HCT116 (cell line): ENCODE data around the gene IGSF5. TPM values are rescaled to one million over a fixed set of nuclear protein-coding genes. Genes with fewer than 3 reads are reported as not detected.

Source experiments
- ATAC-seq: fragments of 200-7000 bp; cut with Tn5 transposase; 2 replicates; pipeline ENCODE4 v1.9.1; 2020; ENCODE audit warnings: mild to moderate bottlenecking, moderate library complexity
- BruUV-seq: library from RNA; stranded (reverse); fragments of 400-500 nt; replicated peaks from 2 replicates; lab custom pipeline; 2021; lab: Mats Ljungman, UMichigan
- CTCF ChIA-PET: fragments of 300-600 bp; sonication (Branson Sonifier 250); formaldehyde crosslinking; loops from one replicate; lab custom pipeline; 2021; ENCODE audit warnings: antibody characterized with exemption; lab: Charles Lee
- POLR2A ChIA-PET: fragments of 300-600, 350-600 bp; sonication (Branson Sonifier 250); formaldehyde crosslinking; loops from one replicate; lab custom pipeline; 2021; ENCODE audit warnings: antibody characterized with exemption; lab: Charles Lee
- RAD21 ChIA-PET, 2 experiments: fragments of 300-600 bp; sonication (Branson Sonifier 250); formaldehyde crosslinking; loops; one replicate each; lab custom pipeline; 2023; ENCODE audit warnings: low total read pairs in 2 of 2; ENCODE audit not compliant: uncharacterized antibody in 2 of 2, unreplicated experiment in 2 of 2, low non-redundant PET in 1 of 2; lab: Charles Lee
- DNase-seq: peaks from one replicate; pipeline ENCODE4 v3.0.0-alpha.2; 2010; ENCODE audit warnings: low read depth, low spot score
- H2AFZ ChIP-seq: fragments of 200-600 bp; shearing (Covaris generic), sonication (generic); 2 replicates; pipeline ENCODE4 v1.6.1; 2017; ENCODE audit warnings: low read depth, mixed run types, mixed read lengths, antibody characterized with exemption, low read length; ENCODE audit not compliant: poor library complexity, severe bottlenecking
- H3K27ac ChIP-seq: 2 replicates; pipeline ENCODE4 v1.5.1; 2012; ENCODE audit warnings: low read depth, low read length
- H3K27me3 ChIP-seq: fragments of 200-600 bp; sonication (generic); 2 replicates; pipeline ENCODE4 v1.6.1; 2016; ENCODE audit warnings: mixed run types, low read length, mixed read lengths; ENCODE audit not compliant: insufficient read depth
- H3K36me3 ChIP-seq, 2 experiments: fragments of 200-500 bp in 1 of 2; fragments of 200-600 bp in 1 of 2; sonication (Bioruptor generic) in 1 of 2; sonication (generic) in 1 of 2; 2 replicates each; pipeline versions ENCODE4 v1.5.1 to v1.6.1; 2014 to 2016; ENCODE audit warnings: low read length in 2 of 2, inconsistent platforms in 1 of 2, mixed read lengths in 1 of 2, mixed run types in 1 of 2; ENCODE audit not compliant: insufficient read depth in 2 of 2, control insufficient read depth in 1 of 2
- H3K4me1 ChIP-seq, 2 experiments: fragments of 200-600 bp in 1 of 2; sonication (generic) in 1 of 2; 2 replicates each; pipeline versions ENCODE4 v1.5.1 to v1.6.1; 2012 to 2017; ENCODE audit warnings: low read length in 2 of 2, inconsistent platforms in 1 of 2, mild to moderate bottlenecking in 1 of 2, mixed read lengths in 1 of 2, mixed run types in 1 of 2, moderate library complexity in 1 of 2; ENCODE audit not compliant: insufficient read depth in 2 of 2, control insufficient read depth in 1 of 2
- H3K4me2 ChIP-seq: fragments of 200-600 bp; sonication (generic); 2 replicates; pipeline ENCODE4 v1.6.1; 2017; ENCODE audit warnings: mixed run types, low read length, mixed read lengths
- H3K4me3 ChIP-seq, 2 experiments: fragments of 200-600 bp in 1 of 2; sonication (generic) in 1 of 2; replicated peaks in 1 of 2; 2 replicates each; pipeline ENCODE4 v1.5.1; 2011 to 2016; ENCODE audit warnings: low read length in 2 of 2, control low read depth in 1 of 2, low read depth in 1 of 2, mild to moderate bottlenecking in 1 of 2, mixed read lengths in 1 of 2, mixed run types in 1 of 2
- H3K79me2 ChIP-seq: fragments of 200-600 bp; sonication (generic); 2 replicates; pipeline ENCODE4 v1.6.1; 2017; ENCODE audit warnings: mild to moderate bottlenecking, mixed run types, low read length, moderate library complexity, mixed read lengths; ENCODE audit not compliant: insufficient read depth
- H3K9ac ChIP-seq: fragments of 200-600 bp; sonication (generic); 2 replicates; pipeline ENCODE4 v1.6.1; 2016; ENCODE audit warnings: low read length, mixed read lengths
- H3K9me2 ChIP-seq: fragments of 200-600 bp; sonication (generic), shearing (Covaris generic); 2 replicates; pipeline ENCODE4 v1.6.1; 2017; ENCODE audit warnings: mixed run types, mild to moderate bottlenecking, moderate library complexity; ENCODE audit not compliant: insufficient read depth
- H3K9me3 ChIP-seq, 2 experiments: fragments of 200-500 bp in 1 of 2; fragments of 200-600 bp in 1 of 2; sonication (Bioruptor generic) in 1 of 2; sonication (generic) in 1 of 2; 2 replicates each; pipeline ENCODE4 v1.6.1; 2014 to 2017; ENCODE audit warnings: low read length in 2 of 2, mixed read lengths in 2 of 2, inconsistent platforms in 1 of 2, low read depth in 1 of 2, mild to moderate bottlenecking in 1 of 2, mixed run types in 1 of 2, moderate library complexity in 1 of 2; ENCODE audit not compliant: control insufficient read depth in 1 of 2, insufficient read depth in 1 of 2
- H4K20me1 ChIP-seq: fragments of 200-600 bp; sonication (generic), shearing (Covaris generic); 2 replicates; pipeline ENCODE4 v1.6.1; 2017; ENCODE audit warnings: mixed run types, mild to moderate bottlenecking, moderate library complexity; ENCODE audit not compliant: insufficient read depth
- CBX3 ChIP-seq: IDR thresholded peaks from 2 replicates; pipeline ENCODE4 v1.6.1; 2012; ENCODE audit warnings: low read depth
- CEBPB ChIP-seq: IDR thresholded peaks from 2 replicates; pipeline ENCODE4 v1.6.1; 2012; ENCODE audit warnings: low read depth
- EGR1 ChIP-seq: IDR thresholded peaks from 2 replicates; pipeline ENCODE4 v1.6.1; 2012; ENCODE audit warnings: low read depth
- EZH2 ChIP-seq: fragments of 200-600 bp; sonication (generic); IDR thresholded peaks from 2 replicates; pipeline ENCODE4 v1.6.1; 2017; ENCODE audit warnings: antibody characterized with exemption, mixed run types
- EZH2phosphoT487 ChIP-seq: fragments of 200-600 bp; IDR thresholded peaks from 2 replicates; pipeline ENCODE4 v1.6.1; 2018; ENCODE audit warnings: antibody characterized with exemption, borderline replicate concordance
- FOSL1 ChIP-seq: IDR thresholded peaks from 2 replicates; pipeline ENCODE4 v1.6.1; 2012; ENCODE audit warnings: low read depth
- JUND ChIP-seq: IDR thresholded peaks from 2 replicates; pipeline ENCODE4 v1.6.1; 2012
- POLR2AphosphoS5 ChIP-seq: IDR thresholded peaks from 2 replicates; pipeline ENCODE4 v1.6.1; 2011; ENCODE audit warnings: mild to moderate bottlenecking, low read depth, low read length, moderate library complexity
- SIN3A ChIP-seq: IDR thresholded peaks from 2 replicates; pipeline ENCODE4 v1.6.1; 2012; ENCODE audit warnings: low read depth
- SP1 ChIP-seq: IDR thresholded peaks from 2 replicates; pipeline ENCODE4 v1.6.1; 2012; ENCODE audit warnings: low read depth
- ZNF274 ChIP-seq: fragments of 200-500 bp; sonication (Bioruptor generic); IDR thresholded peaks from 2 replicates; pipeline ENCODE4 v1.6.1; 2014; ENCODE audit warnings: mild to moderate bottlenecking, low read depth, low read length, inconsistent platforms
- intact Hi-C: fragments of 100-400 bp; cut with micrococcal nuclease; formaldehyde crosslinking; loops from 2 replicates; pipeline ENCODE4 v1.10.0; 2022
- total RNA-seq: library from RNA; stranded (reverse); gene quantifications from one replicate; pipeline ENCODE4 v1.2.1, GENCODE V29; 2021; ENCODE audit not compliant: unreplicated experiment
- TF ChIP-seq, protein P1 (sequence below), 3 experiments: fragments of 200-600 bp in 1 of 3; sonication (generic) in 1 of 3; IDR thresholded peaks in 2 of 3; conservative IDR thresholded peaks in 1 of 3; 2 replicates each; pipeline ENCODE4 v1.5.1; 2012 to 2017; ENCODE audit warnings: low read depth in 2 of 3, low read length in 2 of 3, antibody characterized with exemption in 1 of 3, borderline replicate concordance in 1 of 3, control low read depth in 1 of 3, mild to moderate bottlenecking in 1 of 3, mixed read lengths in 1 of 3, mixed run types in 1 of 3, moderate library complexity in 1 of 3; ENCODE audit not compliant: insufficient read depth in 1 of 3
- TF ChIP-seq, protein P2 (sequence below): IDR thresholded peaks from 2 replicates; pipeline ENCODE4 v1.6.1; 2012

IGSF5 gene
- total RNA-seq, 1 experiment from 2014 or later = not detected

DNA sequence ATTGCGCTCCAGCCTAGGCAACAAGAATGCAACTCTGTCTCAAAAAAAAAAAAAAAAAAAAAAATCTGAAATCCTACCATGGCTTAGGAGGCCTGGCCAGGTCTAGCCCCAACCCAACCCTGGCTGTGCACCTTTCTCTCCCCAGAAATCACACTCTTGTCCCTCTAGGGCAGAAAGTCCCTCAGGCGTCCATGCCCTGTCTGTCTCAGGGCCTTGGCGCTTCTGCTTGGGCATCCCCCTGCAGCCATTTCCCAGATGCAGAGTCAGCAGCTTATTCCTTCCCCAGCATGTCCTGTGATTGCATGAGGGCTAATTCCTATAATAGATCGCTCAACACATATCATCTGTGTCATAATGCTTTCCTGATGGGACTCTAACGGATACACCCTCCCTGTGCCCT lies 65.0 kb downstream of the IGSF5 start:
- H3K27ac ChIP-seq = no peak overlapping the region
- ATAC-seq (no peak), DNase-seq (no peak)
- H2AFZ ChIP-seq = no peak overlapping the region
- peaks cover 0 to 3% of the 10 kb centered on the region in 2 experiments; a peak in 1 of 4 replicates for H3K9me3 ChIP-seq
- no peak overlapping the region for H3K4me2 ChIP-seq
- intact Hi-C loops = no loop called here
- no peaks in the 10 kb centered on the region for H3K79me2 ChIP-seq
- H3K4me3 ChIP-seq = no peak overlapping the region
- TF ChIP-seq CEBPB (no peak), EZH2 (no peak), EGR1 (no peak), SIN3A (no peak), POLR2AphosphoS5 (no peak), EZH2phosphoT487 (no peak), CBX3 (no peak), JUND (no peak), ZNF274 (no peak), SP1 (no peak), FOSL1 (no peak)
- TF ChIP-seq, protein P1, sequence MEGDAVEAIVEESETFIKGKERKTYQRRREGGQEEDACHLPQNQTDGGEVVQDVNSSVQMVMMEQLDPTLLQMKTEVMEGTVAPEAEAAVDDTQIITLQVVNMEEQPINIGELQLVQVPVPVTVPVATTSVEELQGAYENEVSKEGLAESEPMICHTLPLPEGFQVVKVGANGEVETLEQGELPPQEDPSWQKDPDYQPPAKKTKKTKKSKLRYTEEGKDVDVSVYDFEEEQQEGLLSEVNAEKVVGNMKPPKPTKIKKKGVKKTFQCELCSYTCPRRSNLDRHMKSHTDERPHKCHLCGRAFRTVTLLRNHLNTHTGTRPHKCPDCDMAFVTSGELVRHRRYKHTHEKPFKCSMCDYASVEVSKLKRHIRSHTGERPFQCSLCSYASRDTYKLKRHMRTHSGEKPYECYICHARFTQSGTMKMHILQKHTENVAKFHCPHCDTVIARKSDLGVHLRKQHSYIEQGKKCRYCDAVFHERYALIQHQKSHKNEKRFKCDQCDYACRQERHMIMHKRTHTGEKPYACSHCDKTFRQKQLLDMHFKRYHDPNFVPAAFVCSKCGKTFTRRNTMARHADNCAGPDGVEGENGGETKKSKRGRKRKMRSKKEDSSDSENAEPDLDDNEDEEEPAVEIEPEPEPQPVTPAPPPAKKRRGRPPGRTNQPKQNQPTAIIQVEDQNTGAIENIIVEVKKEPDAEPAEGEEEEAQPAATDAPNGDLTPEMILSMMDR (IDR thresholded peaks at IDR 0.05 in 2 of 3, conservative IDR thresholded peaks at IDR 0.05 in 1 of 3; ENCODE audit: borderline replicate concordance in 1 of 3, insufficient read depth in 1 of 3, low read depth in 2 of 3, low read length in 2 of 3) = no peak
- TF ChIP-seq, protein P2, sequence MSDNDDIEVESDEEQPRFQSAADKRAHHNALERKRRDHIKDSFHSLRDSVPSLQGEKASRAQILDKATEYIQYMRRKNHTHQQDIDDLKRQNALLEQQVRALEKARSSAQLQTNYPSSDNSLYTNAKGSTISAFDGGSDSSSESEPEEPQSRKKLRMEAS = no peak
- no peaks in the 10 kb centered on the region for H3K36me3 ChIP-seq
- ChIA-PET POLR2A (no interaction called here), CTCF (no interaction called here), RAD21 (no interaction called here)
- H3K9ac ChIP-seq = no peak overlapping the region
- no peaks in the 10 kb centered on the region for H4K20me1 ChIP-seq
- no peaks in the 10 kb centered on the region for H3K27me3 ChIP-seq
- H3K9me2 ChIP-seq = no peaks in the 10 kb centered on the region
- no TSS peak for BruUV-seq
- no peaks in the 10 kb centered on the region for H3K4me1 ChIP-seq
